ENCODE measurements around the gene PTPRG. TPM values are rescaled to one million over a fixed set of nuclear protein-coding genes. Genes with fewer than 3 reads are reported as not detected.

Gene PTPRG
- total RNA-seq, 2 donors from 2014 or later, result 0.31 to 1.3 TPM

DNA sequence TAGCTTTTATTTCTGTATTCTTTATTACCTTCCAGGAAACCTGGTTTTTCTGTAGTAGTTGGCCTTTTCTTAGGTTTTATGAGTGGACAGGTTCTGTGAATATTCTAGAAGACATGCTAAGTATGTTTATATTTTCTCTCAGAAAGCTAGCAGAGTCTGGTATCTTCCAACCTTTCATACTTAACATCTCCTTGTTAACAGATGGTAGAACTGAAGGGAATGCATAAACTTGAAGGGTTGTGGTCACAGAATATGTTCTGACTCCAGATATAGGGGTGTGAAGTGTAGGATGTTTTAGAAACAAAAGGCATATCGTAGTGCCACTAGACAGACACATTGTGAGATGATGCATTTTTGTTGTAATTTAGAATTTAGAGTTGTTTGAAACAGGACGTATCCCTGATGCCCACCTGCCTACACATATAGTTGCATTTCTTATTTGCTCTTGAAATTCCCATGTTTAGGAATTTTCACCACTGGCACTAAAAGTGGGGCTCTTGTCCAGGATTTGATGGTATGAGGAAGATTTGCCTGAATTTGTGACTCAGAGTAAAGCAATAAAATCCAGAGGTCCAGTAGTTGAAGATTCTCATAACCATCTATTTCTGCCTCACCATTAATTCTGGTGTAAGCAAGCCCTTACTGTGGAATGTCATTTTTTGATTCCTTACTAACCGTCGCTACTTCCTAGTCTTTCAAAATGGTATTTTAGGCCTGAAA lies 537.4 kb downstream of the PTPRG start:
- Mint-ChIP-seq H3K27ac (no peak overlapping the region), H3K36me3 (ENCODE audit: insufficient read depth in 2 of 2) (no peaks in the 10 kb centered on the region), H3K4me3 (no peak overlapping the region), H3K4me1 (ENCODE audit: low read depth) (no peaks in the 10 kb centered on the region), H3K9me3 (no peaks in the 10 kb centered on the region), H3K27me3 (ENCODE audit: low read depth) (no peaks in the 10 kb centered on the region)
- ATAC-seq (replicated peaks in 1 of 2) (no peak), DNase-seq (no peak)

DNA sequence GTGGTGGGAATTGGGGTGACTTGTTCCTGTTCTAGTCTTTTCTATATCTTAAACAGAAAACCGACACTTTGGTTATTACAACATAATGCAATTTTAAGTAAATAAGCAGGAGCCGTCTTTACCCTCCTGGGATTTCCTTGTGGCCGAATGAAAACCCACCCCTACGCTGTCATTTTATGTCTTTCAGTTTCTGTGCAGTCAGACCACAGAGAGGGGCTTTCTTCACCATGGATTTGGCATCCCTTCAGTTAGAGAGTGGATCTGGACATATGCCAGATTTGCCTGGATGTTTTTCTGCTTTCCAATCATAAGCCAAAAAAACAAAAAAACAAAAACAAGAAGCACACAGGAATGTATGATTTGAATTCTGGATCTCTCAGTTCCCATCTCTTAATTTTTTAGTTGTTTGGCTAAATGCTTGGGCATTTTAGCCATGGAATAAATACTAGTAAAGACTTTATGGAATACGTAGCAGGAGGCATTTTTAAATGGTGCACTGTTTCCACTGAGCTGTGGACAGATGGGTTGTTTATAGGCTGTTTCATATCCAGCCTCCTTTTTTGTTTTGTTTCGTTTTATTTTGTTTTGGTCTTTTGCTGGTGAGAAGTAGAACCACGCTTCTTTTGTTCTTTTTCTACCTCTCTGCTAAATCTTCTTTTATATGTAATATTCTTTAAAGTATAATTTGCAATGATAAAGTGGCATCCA lies 539.1 kb downstream of the PTPRG start:
- H3K9me3 Mint-ChIP-seq, result no peaks in the 10 kb centered on the region
- ATAC-seq (replicated peaks in 1 of 2) (no peak), DNase-seq (no peak)
- no peaks in the 10 kb centered on the region for H3K36me3 Mint-ChIP-seq (ENCODE audit: insufficient read depth in 2 of 2)
- no peak overlapping the region for H3K4me3 Mint-ChIP-seq
- no peaks in the 10 kb centered on the region for H3K27me3 Mint-ChIP-seq (ENCODE audit: low read depth)
- H3K4me1 Mint-ChIP-seq (ENCODE audit: low read depth), result no peaks in the 10 kb centered on the region
- no peak overlapping the region for H3K27ac Mint-ChIP-seq

DNA sequence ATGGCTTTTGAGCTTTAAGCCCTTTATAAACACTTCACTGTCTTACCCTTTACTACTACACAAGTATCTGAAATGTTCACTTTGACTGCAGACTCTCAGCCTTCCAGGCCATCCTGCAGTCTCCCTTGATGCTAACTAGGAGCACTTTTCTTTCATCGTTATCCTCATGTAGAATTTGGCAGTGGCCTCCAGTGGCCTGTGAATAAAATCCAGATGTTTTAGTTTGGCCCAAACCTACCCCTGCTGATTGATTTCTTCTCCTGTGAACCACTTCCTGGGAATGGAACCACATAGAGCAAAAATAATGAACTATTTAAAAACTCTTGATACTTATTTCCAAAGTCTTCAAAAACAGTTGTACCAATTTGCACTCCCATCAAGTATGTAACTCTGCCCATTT lies 540.1 kb downstream of the PTPRG start:
- DNase-seq (no peak), ATAC-seq (replicated peaks in 1 of 2) (no peak)
- no peak overlapping the region for H3K27ac Mint-ChIP-seq
- H3K27me3 Mint-ChIP-seq (ENCODE audit: low read depth), result no peaks in the 10 kb centered on the region
- no peaks in the 10 kb centered on the region for H3K4me1 Mint-ChIP-seq (ENCODE audit: low read depth)
- H3K4me3 Mint-ChIP-seq, result no peak overlapping the region
- no peaks in the 10 kb centered on the region for H3K9me3 Mint-ChIP-seq
- H3K36me3 Mint-ChIP-seq (ENCODE audit: insufficient read depth in 2 of 2), result no peaks in the 10 kb centered on the region

DNA sequence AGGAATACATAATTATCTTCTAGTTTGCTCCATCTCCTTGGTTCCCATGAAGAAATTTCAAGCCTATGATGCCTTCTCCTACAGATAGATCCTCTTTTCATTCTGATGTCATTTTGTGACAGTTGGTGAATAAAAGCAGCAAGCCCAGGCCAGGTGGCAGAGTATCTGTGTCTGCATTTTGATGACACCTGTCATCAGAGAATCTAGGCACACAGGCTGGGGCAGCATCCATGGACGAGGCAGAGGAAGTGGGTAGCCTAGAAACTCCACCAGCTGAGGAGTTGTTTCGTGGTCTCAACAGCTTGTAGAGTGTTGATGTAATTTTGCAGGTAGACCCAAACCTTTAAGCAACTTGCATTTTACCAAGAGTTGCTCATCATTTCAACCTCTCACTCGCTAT lies 542.2 kb downstream of the PTPRG start:
- Mint-ChIP-seq H3K9me3 (peaks cover 0 to 1% of the 10 kb centered on the region in 2 donors), H3K27me3 (ENCODE audit: low read depth) (no peaks in the 10 kb centered on the region), H3K4me1 (ENCODE audit: low read depth) (no peaks in the 10 kb centered on the region), H3K4me3 (no peak overlapping the region), H3K36me3 (ENCODE audit: insufficient read depth in 2 of 2) (no peaks in the 10 kb centered on the region), H3K27ac (no peak overlapping the region)
- ATAC-seq (replicated peaks in 1 of 2) (no peak), DNase-seq (no peak)

DNA sequence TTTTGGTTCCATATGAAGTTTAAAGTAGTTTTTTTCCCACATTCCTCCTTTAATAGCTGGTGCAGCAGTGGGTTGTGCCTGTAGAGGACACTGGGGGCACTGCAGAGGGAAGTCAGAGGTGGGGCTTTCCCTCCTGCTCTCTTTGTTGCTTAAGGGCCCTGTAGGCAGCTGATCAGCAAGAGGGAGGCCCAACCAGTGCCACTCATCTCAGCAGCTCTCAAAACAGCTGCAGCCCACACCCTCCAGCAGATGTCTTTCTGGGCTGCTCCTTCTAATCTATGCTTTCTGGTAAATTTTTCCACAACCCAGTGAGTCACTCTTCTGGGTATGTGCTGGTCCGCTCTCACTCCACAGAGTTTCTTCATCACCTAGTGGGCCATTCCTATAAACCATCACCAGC lies 548.2 kb downstream of the PTPRG start:
- Mint-ChIP-seq H3K9me3 (peaks cover 4 to 10% of the 10 kb centered on the region in 2 donors), H3K4me3 (no peak overlapping the region), H3K4me1 (ENCODE audit: low read depth) (no peaks in the 10 kb centered on the region), H3K27ac (no peak overlapping the region), H3K27me3 (ENCODE audit: low read depth) (no peaks in the 10 kb centered on the region), H3K36me3 (ENCODE audit: insufficient read depth in 2 of 2) (peaks cover 2 to 4% of the 10 kb centered on the region in 2 donors)
- DNase-seq, result no peak
- peak in 1 of 2 donors; percentile 41 for ATAC-seq (replicated peaks in 1 of 2)

DNA sequence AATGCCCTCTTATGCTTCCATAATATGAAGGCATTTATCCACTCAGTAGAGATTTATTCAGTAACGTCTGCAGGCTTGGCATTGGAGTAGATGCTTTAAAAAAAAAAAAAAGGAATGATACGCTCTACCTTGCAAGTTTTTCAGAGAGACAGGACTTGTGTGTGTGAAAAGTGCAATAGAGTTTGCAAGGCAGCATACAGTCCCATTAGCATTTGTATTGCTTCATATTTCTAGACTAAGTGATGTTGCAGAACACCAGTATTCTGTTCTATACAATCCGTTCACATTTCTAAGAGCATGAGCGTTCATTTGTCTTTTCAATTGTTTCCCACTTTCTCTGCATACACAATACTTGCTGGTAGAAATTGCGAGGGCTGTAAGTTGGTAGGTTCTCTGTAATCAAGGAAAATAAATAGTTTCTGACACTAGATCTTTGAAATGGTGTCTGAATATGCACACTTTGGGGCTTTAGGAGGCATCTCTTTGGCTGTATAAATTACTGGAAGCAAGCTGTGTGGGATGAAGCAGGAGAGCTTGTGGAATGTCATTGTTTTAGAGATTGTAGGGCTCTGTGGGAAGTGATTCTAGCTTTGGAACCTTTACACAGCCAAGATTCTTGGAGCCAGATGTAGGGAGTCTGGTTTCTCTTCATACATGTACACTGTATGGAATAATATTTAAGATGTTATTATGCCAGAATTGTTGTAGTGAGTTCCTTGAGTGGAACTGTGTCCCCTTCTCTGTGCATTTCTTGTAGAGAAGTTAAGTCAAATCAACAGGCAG lies 549.3 kb downstream of the PTPRG start:
- H3K27ac Mint-ChIP-seq, result no peak overlapping the region
- no peak for DNase-seq
- no peaks in the 10 kb centered on the region for H3K4me1 Mint-ChIP-seq (ENCODE audit: low read depth)
- peaks cover 2 to 4% of the 10 kb centered on the region in 2 donors for H3K36me3 Mint-ChIP-seq (ENCODE audit: insufficient read depth in 2 of 2)
- no peak for ATAC-seq (replicated peaks in 1 of 2)
- no peak overlapping the region for H3K4me3 Mint-ChIP-seq
- no peaks in the 10 kb centered on the region for H3K27me3 Mint-ChIP-seq (ENCODE audit: low read depth)
- peaks cover 4 to 10% of the 10 kb centered on the region in 2 donors for H3K9me3 Mint-ChIP-seq

DNA sequence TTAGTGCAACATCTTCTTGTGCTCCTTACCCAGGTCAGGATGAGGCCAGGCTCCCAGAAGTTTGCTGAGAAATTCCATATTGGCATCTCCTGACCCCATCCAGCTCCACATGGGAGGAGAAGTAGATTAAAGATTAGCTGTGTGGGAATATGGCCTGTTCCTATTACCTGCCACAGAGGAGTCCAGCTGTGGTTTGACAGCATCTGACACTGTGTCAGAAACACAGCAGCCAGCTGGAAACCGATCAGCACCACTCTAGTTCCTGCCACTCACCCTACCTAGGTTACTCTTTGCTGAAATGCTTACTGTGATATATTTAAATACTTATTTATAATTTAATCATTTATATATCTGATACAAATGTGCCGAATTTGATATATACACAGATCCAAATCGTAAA lies 551.7 kb downstream of the PTPRG start:
- no peak overlapping the region for H3K27ac Mint-ChIP-seq
- H3K27me3 Mint-ChIP-seq (ENCODE audit: low read depth), result no peaks in the 10 kb centered on the region
- H3K4me3 Mint-ChIP-seq, result no peak overlapping the region
- peaks cover 4 to 10% of the 10 kb centered on the region in 2 donors for H3K9me3 Mint-ChIP-seq
- ATAC-seq (replicated peaks in 1 of 2) (no peak), DNase-seq (no peak)
- H3K4me1 Mint-ChIP-seq (ENCODE audit: low read depth), result no peaks in the 10 kb centered on the region
- peaks cover 2 to 4% of the 10 kb centered on the region in 2 donors for H3K36me3 Mint-ChIP-seq (ENCODE audit: insufficient read depth in 2 of 2)

DNA sequence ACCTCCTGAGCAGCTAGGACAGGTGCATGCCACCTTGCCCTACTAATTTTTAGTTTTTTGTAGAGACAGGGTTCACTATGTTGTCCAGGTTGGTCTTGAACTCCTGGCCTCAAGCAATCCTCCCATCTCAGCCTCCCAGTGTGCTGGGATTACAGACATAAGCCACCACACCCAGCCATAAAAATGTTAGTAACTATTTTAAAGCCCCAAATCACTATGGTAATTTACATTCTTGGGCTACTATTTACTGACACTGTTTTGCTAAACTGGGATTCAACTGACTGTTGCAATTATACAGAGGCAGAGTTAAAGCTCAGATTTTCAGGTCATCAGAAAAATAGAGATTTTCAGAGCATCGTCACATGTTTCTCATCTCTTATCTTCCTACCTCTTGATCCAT lies 553.4 kb downstream of the PTPRG start:
- Mint-ChIP-seq H3K4me1 (ENCODE audit: low read depth) (no peaks in the 10 kb centered on the region), H3K36me3 (ENCODE audit: insufficient read depth in 2 of 2) (peaks cover 2 to 3% of the 10 kb centered on the region in 2 donors), H3K27me3 (ENCODE audit: low read depth) (no peaks in the 10 kb centered on the region), H3K27ac (no peak overlapping the region), H3K4me3 (no peak overlapping the region), H3K9me3 (peaks cover 3 to 8% of the 10 kb centered on the region in 2 donors)
- DNase-seq, result no peak
- ATAC-seq (replicated peaks in 1 of 2), result no peak

DNA sequence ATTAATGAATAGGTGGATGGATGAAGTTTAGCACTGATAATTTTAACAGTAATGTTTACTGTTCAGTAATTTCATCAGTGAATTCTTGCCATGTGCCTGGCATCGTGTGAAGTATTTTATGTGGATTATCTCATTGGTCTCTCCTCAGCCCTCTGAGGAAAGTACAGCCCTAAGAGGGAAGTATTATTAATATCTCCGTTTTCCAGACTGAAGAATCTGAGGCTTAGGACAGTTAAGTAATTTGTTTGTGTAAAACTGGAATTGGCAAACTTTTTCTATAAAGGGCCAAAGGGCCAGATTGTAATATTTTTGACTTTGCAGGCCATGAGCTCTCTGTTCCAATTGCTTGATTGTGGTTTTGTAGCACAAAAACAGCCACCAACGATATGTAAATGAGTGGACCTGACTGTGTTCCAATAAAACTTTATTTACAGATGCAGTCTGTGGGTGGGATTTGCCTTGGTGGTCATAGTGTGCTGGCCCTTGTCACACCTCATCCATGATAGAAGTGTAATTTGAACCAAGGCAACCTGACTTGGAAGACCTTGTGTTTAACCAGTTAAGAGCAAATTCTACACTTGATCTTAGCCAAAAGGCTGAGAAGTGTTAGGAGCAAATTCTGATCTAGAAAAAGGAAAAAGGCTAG lies 556.7 kb downstream of the PTPRG start:
- Mint-ChIP-seq H3K36me3 (ENCODE audit: insufficient read depth in 2 of 2) (peaks cover 1 to 3% of the 10 kb centered on the region in 2 donors), H3K4me3 (no peak overlapping the region), H3K9me3 (peaks cover 4% of the 10 kb centered on the region in 2 donors), H3K4me1 (ENCODE audit: low read depth) (no peaks in the 10 kb centered on the region), H3K27ac (no peak overlapping the region), H3K27me3 (ENCODE audit: low read depth) (no peaks in the 10 kb centered on the region)
- DNase-seq (no peak), ATAC-seq (replicated peaks in 1 of 2) (no peak)

DNA sequence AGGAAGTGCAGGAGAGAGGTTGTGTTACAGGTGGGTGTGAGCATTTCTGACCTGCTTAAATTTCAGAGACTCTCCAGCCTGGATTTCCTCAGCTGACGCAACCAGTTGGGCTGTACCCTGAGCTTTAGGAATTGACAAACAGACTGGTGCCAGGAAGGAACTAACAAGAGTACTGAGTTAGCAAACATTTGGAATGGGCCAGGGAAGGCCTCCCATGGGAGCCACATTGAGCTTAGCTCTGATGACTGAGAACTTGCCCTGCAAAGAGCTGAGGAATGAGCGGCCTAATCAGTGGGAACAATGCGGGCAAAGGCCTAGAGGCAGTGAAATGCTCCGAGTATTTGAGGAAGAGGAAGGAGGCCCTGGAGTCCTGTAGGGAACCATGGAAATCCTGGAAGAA lies 557.8 kb downstream of the PTPRG start:
- Mint-ChIP-seq H3K4me3 (no peak overlapping the region), H3K4me1 (ENCODE audit: low read depth) (no peaks in the 10 kb centered on the region), H3K27ac (no peak overlapping the region), H3K36me3 (ENCODE audit: insufficient read depth in 2 of 2) (peaks cover 1 to 3% of the 10 kb centered on the region in 2 donors), H3K27me3 (ENCODE audit: low read depth) (no peaks in the 10 kb centered on the region), H3K9me3 (peaks cover 4% of the 10 kb centered on the region in 2 donors)
- ATAC-seq (replicated peaks in 1 of 2) (no peak), DNase-seq (no peak)

DNA sequence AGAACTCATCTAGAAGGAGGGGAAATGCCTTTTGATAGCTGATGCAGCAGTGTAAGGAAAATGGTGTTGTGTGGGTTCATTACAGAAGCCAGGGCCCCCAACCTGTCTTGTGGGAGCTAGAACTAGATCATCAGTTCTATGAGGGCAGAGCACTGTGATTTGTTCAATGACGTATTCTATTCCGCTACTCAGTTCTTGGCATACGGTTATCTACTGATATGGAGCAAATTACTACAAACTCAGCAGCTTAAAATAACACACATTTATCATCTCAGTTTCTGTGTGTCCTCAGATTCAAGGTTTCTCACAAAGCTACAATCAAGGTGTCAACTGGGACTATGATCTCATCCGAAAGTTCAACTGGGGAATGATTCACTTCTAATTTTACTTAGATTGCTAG lies 561.4 kb downstream of the PTPRG start:
- no peaks in the 10 kb centered on the region for H3K27me3 Mint-ChIP-seq (ENCODE audit: low read depth)
- H3K9me3 Mint-ChIP-seq, result peaks cover 4% of the 10 kb centered on the region in 2 donors
- peaks cover 1 to 3% of the 10 kb centered on the region in 2 donors for H3K36me3 Mint-ChIP-seq (ENCODE audit: insufficient read depth in 2 of 2)
- no peak for ATAC-seq (replicated peaks in 1 of 2)
- H3K4me1 Mint-ChIP-seq (ENCODE audit: low read depth), result no peaks in the 10 kb centered on the region
- no peak for DNase-seq
- H3K4me3 Mint-ChIP-seq, result no peak overlapping the region
- no peak overlapping the region for H3K27ac Mint-ChIP-seq

DNA sequence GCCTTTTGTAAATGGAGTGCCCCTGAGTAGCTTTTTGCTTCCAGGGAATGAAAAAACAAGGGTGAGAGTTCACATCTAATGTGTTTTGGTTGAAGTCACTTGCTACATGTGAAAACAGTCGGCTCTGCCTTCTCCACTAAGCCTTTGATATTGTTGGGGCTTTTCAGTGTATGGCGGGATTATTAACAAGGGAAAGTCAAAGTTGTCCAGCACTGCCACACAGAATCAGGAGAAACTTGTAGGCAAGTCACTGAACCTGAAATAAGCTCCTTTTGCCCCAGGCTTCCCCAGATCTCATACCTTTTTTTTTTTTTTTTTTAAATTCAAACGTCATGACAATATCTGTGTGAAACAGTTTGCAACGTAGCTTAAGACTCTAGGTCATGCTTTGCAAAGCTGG lies 564.0 kb downstream of the PTPRG start:
- Mint-ChIP-seq H3K4me3 (no peak overlapping the region), H3K27ac (no peak overlapping the region), H3K9me3 (no peaks in the 10 kb centered on the region), H3K27me3 (ENCODE audit: low read depth) (peaks cover 3% of the 10 kb centered on the region), H3K36me3 (ENCODE audit: insufficient read depth in 2 of 2) (no peaks in the 10 kb centered on the region), H3K4me1 (ENCODE audit: low read depth) (no peaks in the 10 kb centered on the region)
- ATAC-seq (replicated peaks in 1 of 2) (no peak), DNase-seq (no peak)

DNA sequence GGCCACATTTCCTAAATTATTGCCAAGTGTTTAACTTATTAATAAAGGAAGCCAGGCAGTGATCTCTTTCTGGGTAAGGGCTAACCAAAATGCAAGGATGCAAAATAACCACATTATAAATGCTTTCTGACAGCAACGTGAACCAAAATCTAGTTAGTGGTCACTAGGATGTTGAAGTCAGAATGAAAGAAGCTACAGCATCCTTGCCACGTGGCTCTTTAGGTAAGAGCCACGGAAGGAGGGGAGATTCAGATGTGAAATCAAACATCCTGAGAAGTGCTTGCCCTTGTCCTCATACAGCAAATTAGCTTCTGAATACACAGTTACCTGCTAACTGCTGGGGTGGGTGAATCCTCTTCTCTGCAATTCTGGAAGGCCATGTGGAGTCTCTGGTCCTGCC lies 565.7 kb downstream of the PTPRG start:
- no peak overlapping the region for H3K27ac Mint-ChIP-seq
- ATAC-seq (replicated peaks in 1 of 2) (no peak), DNase-seq (no peak)
- H3K4me3 Mint-ChIP-seq, result no peak overlapping the region
- H3K27me3 Mint-ChIP-seq (ENCODE audit: low read depth), result peaks cover 9% of the 10 kb centered on the region
- H3K36me3 Mint-ChIP-seq (ENCODE audit: insufficient read depth in 2 of 2), result no peaks in the 10 kb centered on the region
- H3K4me1 Mint-ChIP-seq (ENCODE audit: low read depth), result no peaks in the 10 kb centered on the region
- H3K9me3 Mint-ChIP-seq, result no peaks in the 10 kb centered on the region

All from activated T-cell treated with anti-CD3 and anti-CD28 coated beads, Interleukin-2, amount 50 U/mL, for 72 hours (primary cell).